Hepatocyte (in vitro differentiated cells): ENCODE measurements around the gene CBLL1.

ENCODE experiments used
- CTCF ChIP-seq: fragments of 200-600 bp; sonication (generic); IDR thresholded peaks from 2 replicates; pipeline ENCODE4 v1.5.1; 2016; ENCODE audit warnings: antibody characterized with exemption, mild to moderate bottlenecking; ENCODE audit not compliant: poor library complexity
- EZH2 ChIP-seq: fragments of 200-600 bp; sonication (generic); IDR thresholded peaks from 2 replicates; pipeline ENCODE4 v1.6.1; 2016; ENCODE audit warnings: antibody characterized with exemption, mild to moderate bottlenecking, borderline replicate concordance

- TF ChIP-seq CTCF: no peak
- no peak for TF ChIP-seq EZH2
Observed at GRCh38 chr7:107744345-107744750, 406 bp downstream of the CBLL1 start.
